Coronary artery (tissue), 2 donors: ENCODE data around the gene TMEM178B.

Experiments
- DNase-seq: peaks from one replicate; pipeline ENCODE4 v3.0.0-alpha.2; 2017; ENCODE audit warnings: low spot score
- H3K27ac ChIP-seq, 2 donors: fragments of 200-600 bp; sonication (generic); one replicate each; pipeline ENCODE4 v1.5.1; 2016 to 2019
- H3K4me3 ChIP-seq: fragments of 200-600 bp; sonication (generic); 2 replicates; pipeline ENCODE4 v1.5.1; 2016; ENCODE audit warnings: mild to moderate bottlenecking, moderate library complexity
- TF ChIP-seq, protein P1 (sequence below): fragments of 200-600 bp; sonication (generic); IDR thresholded peaks from one replicate; pipeline ENCODE4 v1.5.1; 2019; ENCODE audit warnings: antibody characterized with exemption

The TMEM178B gene

GRCh38 chr7:141207661-141208060 lies 133.8 kb downstream of the TMEM178B start:
- H3K27ac ChIP-seq: no peak overlapping the region
- TF ChIP-seq, protein P1, sequence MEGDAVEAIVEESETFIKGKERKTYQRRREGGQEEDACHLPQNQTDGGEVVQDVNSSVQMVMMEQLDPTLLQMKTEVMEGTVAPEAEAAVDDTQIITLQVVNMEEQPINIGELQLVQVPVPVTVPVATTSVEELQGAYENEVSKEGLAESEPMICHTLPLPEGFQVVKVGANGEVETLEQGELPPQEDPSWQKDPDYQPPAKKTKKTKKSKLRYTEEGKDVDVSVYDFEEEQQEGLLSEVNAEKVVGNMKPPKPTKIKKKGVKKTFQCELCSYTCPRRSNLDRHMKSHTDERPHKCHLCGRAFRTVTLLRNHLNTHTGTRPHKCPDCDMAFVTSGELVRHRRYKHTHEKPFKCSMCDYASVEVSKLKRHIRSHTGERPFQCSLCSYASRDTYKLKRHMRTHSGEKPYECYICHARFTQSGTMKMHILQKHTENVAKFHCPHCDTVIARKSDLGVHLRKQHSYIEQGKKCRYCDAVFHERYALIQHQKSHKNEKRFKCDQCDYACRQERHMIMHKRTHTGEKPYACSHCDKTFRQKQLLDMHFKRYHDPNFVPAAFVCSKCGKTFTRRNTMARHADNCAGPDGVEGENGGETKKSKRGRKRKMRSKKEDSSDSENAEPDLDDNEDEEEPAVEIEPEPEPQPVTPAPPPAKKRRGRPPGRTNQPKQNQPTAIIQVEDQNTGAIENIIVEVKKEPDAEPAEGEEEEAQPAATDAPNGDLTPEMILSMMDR: no peak
- DNase-seq: no peak
- no peak overlapping the region for H3K4me3 ChIP-seq

DNA sequence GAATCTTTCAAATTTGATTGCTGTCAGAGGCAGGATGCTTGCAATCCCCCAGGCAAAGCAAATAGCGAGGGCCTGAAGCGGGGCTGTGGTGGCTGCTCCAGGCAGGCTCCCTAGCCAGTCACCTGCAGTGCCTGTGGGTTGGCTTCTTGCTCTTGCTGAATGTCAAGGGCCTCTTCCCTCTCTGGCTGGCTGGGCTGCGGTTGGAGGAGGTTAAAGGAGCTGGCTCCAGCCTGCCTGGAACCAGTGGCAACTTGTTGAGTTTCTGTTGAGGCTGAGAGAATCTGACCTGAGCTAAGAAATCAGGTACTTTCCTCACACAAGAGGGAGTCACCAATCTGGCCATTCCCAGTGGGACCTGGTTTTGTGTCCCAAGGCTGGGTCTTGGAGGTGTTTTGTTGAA lies 134.7 kb downstream of the TMEM178B start:
- Histone ChIP-seq H3K4me3 (no peak overlapping the region), H3K27ac (no peak overlapping the region)
- TF ChIP-seq, protein P1: no peak
- DNase-seq: no peak

DNA sequence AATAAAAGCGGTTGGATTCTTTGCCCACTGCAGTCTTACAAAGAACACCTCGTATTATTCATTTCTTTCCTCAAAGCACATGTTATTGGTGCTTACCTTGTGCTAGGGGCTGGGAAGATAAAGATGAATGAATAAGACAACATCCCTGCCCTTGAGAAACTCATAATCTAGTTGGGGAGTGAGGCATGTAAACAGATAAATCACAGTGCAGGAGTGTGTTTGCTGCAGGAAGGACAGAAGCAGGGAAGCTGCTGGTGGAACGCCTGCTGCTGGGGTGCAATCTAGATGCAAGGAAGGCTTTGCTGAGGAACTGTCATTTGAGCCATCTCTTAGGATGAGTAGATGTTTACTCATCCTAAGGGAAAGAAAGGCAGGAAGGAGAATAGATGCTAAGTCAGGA lies 135.6 kb downstream of the TMEM178B start:
- DNase-seq: no peak
- no peak overlapping the region for H3K27ac ChIP-seq
- H3K4me3 ChIP-seq: no peak overlapping the region
- TF ChIP-seq, protein P1: no peak

DNA sequence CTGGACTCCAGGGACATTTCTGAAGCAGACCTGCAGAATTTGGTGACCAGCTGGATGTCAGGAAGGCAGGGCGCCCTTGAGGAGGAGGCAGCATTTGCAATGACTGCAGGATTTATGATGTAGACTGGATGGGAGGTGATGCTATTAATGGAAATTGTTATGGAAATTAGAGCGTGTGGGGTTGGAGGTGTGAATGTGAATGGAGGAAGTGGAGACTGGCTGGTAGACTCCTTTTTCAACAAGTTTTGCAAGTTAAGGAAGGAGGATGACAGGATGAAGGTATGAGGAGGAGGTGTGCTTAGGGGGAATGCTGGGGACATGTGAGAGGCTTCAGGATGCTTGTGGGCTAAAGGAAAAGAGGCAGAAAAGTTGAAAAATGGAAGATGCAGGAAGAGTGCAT lies 137.0 kb downstream of the TMEM178B start:
- H3K27ac ChIP-seq: no peak overlapping the region
- TF ChIP-seq, protein P1: no peak
- DNase-seq: no peak
- H3K4me3 ChIP-seq: no peak overlapping the region

DNA sequence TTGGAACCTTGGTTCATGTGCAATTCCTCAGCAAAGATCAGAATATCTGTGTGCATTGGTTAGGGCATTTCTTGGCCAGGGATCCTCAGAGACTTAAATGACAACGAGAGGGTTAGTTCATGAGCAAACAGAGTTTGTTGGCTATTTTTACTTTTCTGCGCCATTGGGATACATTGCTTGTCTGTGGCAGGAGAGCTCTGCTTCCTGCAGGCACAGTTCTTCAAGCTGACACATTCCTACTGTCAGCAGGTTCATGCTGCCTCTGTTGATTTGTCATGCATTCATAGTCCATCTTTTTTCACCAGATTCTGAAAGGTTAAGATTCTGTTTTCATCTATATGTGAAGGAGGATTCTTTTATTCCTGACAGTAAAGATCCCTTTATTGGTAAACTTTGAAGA lies 139.4 kb downstream of the TMEM178B start:
- DNase-seq: no peak
- Histone ChIP-seq H3K27ac (no peak overlapping the region), H3K4me3 (no peak overlapping the region)
- TF ChIP-seq, protein P1: no peak

- no peak for DNase-seq
- TF ChIP-seq, protein P1: no peak
- Histone ChIP-seq H3K27ac (no peak overlapping the region), H3K4me3 (no peak overlapping the region)
Observed at GRCh38 chr7:141217938-141218337, 144.1 kb downstream of the TMEM178B start.

DNA sequence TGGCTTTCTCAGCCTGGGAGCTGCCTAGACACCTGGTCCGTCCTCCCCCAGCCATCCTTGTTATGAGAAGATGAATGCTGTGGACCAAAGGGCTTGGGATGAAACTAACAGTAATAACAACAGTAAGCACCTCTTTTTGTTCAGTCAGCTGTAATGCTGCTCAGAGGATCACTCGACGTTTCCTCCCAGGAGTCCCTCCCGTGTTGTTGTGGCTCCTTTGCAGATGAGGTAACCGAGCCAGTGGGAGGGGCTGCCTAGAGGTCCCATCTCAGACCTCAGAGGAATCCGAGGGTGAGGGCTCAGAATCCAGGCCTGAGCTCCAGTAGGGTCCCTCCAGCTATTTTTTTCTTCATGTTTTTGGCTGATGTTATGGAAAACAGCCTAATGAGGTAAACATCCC lies 145.1 kb downstream of the TMEM178B start:
- TF ChIP-seq, protein P1: no peak
- H3K27ac ChIP-seq: no peak overlapping the region
- peak; percentile 14 for DNase-seq
- no peak overlapping the region for H3K4me3 ChIP-seq
